Head of caudate nucleus (tissue), 42 donors: ENCODE data around the gene WIZ.

ENCODE experiments used
- DNase-seq, 42 donors: peaks; one replicate each; pipeline versions ENCODE4 v3.0.0 to v3.0.0-alpha.2; 2020 to 2021; ENCODE audit warnings: mixed read lengths in 7 of 42
- intact Hi-C: fragments of 100-400 bp; cut with DNase I; formaldehyde crosslinking; loops from one replicate; pipeline ENCODE4 v1.15.0; 2022

WIZ gene

DNA sequence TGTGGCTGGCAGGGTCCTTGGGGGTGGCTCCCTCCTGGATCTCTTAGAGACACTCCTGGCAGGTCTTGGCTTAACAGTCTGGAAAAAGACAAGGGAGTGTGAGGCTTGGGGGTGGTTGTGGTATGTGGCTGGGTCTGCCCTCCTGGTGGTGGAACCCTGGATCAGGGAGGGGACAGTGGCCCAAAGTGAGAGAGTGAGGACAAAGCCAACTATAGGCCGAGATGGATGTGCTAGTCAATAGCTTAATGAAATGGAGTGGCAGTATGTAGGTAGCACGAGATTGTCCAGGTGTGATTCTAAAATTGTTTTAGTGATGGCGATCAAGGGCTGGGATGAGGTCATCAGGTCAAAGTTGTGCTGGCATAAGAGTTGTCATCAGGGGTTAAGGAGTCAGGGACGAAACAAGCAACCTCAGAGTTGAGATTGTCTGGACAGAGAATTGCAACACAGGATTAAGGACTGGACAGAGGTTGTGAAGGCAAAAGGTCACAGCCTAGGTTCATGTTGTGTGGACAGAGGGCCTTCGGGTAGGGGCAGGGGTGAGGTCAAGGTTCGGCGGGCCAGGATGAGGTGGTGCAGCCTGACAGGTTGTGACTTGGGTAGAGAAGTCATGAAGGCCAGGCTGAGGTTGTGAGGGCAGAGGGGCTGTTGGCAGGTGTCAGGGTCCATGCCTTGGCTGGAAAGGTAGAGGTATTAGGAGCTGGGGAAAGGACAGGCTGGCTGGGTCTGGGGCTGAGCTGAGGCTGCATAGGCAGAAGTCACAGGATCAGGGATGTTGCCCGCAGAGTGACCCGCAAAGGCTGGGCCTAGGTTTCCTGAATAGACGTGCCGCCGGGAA is 19.1 kb upstream of the WIZ start:
- intact Hi-C loops = no loop called here
- DNase-seq = peak in 1 of 42 donors; percentile 10

DNA sequence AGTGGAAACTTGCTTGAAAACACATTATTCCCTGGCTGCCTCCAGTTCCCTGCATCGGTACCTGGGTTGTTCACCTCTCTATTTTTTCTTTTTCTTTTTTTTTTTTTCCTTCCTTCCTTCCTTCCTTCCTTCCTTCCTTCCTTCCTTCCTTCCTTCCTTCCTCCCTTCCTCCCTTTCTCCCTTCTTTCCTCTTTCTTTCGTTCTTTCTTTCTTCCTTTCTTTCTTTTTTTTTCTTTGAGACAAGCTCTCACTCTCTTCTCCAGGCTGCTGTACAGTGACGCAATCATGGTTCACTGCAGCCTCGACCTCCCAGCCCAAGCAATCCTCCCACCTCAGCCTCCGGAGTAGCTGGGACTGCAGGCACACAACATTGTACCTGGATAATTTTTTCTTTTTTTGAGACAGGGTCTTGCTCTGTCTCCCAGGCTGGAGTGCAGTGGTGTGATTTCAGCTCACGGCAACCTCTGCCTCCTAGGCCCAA is 18.0 kb upstream of the WIZ start:
- no peak for DNase-seq
- intact Hi-C loops = no loop called here

DNA sequence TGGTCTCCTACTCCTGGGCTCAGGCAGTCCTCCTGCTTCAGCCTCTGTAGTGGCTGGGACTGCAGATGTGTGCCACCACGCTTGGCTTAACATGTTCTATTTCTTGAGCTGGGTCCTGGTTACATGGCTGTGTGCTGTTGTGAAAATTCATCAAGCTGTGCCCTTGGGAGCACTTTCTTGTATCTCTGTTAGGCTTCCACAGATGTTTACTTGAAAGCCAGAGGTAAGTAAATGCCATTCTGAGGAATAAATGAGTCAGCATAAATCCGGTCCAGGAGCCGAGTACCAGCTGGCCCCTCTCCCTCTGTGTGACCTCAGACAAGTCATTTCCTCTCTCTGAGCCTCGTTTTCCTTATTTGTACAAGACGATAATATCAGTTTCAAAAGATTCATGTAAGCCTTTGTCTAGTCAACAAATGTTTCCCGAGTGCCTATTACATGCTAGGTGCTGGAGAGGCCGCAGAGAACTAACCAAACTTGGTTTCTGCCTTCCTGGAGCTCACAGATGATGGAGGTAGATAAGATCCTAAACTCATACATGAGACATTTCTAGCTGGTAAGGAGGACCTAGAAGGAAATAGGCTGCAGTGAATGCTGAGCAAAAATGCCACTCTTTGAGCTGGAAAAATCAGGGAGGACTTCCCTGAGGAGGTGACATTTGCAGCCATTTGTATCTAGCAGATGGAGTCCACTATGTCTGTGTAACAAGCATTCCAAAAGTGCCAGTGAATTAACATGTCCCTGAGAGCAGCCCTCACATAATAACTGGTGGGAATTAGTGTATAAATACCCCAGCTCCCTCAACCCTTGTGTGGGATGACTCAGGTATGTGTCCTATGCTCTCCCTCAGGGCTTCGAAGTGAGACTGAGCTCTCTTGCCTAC is 17.3 kb upstream of the WIZ start:
- intact Hi-C loops = no loop called here
- no peak for DNase-seq

DNA sequence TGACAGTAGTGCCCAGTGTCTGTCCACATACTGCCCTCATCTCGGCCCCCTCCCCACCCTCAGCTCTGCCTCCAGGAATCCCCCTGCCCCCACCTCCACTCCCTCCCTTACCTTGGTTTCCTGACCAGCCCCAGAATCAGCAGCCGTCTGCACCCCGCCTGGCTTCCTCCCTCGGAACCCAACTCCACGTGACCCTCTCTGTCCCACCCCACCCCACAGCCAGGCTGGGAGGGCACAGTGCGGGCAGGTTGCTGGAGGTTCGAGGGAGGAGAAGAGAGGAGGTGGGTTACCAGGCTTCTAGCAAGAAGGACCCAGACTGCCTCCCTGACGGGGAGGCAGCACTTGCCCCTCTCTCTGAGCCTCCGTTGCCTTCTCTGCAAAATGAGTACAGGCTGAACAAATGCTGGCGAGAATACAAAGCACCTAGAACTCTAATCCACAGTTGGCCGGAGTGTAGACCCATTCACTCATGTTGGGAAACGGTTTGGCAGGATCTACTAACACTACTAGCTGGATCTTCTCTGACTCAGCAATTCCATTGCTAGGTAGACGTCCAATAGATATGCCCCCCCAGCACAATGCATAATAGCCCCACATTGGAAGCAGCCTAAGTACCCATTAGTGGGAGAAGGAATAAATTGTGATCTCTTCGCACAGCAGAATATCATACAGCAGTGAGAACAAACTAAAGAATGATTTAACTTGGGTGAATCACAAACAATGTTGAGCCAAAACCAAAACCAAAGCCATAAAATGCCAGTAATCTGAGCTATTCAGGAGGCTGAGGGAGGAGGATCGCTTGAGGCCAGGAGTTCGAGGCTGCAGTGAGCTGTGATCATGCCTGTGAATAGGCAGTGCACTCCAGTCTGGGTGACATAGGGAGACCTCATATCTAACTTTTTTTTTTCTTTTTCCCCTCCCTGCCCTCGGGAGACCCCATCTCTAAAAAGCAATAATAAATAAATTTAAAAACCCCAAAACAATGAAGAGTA is 14.9 kb upstream of the WIZ start, which contains the start of gene RASAL3:
TSS of gene RASAL3 (minus strand) at position 151 of the 992 bp plus-strand sequence. CDS start 186 bp downstream, outside the sequence.
- intact Hi-C loops = no loop called here
- peak in 9 of 42 donors; percentile 21 to 46 (median 31) for DNase-seq

DNA sequence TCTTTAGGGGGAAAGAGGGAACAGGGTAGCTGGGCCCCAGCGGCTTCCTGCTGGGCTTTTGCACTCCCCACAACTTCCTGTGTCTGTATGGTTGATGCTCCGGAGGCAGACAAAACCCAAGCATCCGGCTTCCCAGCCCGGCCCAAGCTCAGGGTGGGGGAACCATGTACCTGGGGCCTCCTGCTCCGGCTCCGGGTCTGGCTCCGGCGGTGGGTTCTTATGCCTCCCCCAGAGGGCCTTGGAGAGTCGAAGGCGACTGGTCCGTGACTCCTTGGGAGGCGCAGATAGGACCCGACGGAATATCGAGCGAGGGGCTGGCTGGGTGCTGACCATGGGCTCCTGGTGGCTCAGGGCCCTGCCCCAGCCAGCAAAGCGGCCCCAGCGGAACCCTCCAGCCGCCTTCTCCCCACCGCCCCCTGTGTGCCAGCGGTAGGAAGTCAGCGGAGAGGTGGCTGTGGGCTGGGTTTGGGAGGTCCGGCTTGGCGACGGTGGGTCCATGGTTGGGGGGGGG is 14.2 kb upstream of the WIZ start:
- intact Hi-C loops = no loop called here
- peak in 8 of 42 donors; percentile 13 to 46 (median 22) for DNase-seq

DNA sequence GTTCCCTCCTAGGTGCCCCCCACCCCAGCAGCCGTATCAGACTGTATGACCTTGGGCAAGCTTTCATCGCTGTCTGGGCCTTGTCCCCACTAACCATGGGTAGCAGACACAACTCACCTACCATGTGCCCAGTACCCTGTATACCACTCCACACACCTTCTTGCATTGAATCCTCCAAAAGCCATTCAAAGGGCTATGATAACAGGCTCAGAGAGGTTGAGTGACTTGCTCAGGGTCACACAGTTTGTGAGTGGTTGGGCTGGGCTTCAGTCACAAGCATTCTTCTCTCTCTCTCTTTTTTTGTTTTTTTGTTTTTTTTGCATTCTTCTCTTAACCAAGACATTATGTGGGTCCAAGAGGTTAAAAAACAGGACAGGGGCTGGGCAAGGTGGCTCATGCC is 11.9 kb upstream of the WIZ start:
- DNase-seq = no peak
- intact Hi-C loops = no loop called here

DNA sequence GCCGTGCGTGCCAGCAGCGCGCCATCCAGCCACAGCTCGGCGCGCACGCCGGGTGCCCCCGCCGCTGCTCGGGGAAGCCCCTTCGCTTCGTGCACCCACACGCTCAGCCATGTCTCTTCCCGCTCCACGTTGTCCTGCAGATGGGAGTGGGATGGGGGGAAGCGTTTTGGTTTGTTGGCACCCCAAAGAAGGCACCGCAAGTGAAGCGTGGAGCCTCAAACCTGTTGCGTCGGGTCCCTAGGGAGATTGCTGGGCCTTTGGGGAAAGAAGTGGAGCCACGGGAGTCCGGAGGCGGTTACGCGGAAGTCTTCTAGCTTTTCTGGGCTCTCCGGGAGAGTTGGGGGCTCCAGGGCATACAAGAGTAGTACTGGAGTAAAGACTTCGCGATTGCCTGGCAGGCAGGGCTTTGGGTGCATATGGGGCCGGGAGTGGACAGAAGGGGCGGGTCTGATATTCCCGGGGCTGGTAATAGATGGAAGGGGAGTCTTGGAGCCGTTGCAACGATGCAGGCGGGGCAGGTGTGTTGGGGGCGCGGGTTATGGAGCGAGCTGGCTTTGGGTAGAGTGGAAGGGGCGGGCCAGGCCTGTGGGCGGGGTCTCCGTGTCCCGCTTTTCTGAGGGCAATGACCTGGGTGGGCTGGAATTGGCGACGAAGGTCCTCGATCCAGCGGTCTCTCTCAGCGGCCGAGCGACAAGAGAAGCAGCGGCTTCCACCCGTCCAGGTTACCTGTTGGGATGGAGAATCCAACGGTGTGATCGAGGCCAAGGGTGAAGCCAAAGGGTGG is 8.1 kb upstream of the WIZ start:
- DNase-seq = no peak
- intact Hi-C loops = no loop called here

DNA sequence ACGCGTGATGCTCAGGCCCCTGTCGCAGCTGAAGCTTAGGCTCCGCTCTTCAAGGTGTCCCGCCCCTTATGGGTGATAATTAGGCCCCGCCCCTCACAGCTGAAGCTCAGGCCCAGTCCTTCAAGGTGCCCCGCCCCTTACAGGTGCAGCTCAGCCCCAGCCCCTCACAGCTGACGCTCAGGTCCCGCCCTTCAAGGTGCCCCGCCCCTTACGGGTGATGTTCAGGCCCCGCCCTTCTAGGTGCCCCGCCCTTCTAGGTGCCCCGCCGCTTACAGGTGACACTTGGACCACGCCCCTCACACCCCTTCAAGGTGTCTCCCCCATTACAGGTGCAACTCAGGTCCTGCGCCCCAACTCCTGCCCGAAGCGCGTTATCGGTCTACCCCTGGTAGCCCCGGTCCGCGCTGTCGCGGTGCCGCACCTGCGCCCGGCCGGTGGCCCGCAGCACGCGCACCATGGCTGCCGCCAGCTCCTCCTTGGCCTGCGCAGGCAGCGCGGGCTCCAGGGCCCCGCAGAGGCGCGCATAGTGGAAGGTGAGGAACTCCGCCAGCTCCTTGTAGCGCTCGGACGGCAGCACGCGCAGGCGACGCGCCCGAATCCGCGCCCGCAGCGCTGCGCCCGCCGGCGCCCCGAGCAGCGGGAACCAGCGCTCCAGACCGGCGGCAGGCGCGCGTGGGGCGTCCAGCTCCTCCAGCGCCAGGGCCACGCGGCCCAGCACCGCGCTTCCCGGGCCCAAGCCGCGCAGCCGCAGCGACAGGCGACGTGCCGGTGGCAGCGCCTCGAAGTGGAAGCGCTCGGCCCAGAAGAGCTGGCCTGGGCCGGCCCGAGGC is 7.3 kb upstream of the WIZ start:
- peak in 1 of 42 donors; percentile 22 for DNase-seq
- intact Hi-C loops = no loop called here

DNA sequence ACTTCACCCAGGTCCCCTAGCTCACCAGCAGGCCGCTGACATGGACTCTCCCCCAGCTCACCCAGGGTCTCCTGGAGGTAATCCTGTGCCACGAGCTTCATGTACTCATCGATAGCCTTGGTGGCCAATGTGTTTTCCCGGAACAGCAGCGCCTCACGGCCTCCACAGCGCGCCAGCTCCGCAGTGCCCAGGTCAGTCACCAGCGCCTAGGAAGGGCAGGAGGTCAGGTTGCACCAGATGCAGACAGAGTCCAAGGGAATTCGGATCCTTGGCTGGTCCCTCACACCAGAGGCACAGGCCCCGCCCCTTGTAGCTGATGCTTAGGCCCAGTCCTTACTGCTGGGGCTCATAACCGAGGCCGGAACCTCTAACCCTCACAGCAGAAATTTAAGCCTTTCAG is 6.7 kb upstream of the WIZ start:
- no peak for DNase-seq
- intact Hi-C loops = no loop called here

DNA sequence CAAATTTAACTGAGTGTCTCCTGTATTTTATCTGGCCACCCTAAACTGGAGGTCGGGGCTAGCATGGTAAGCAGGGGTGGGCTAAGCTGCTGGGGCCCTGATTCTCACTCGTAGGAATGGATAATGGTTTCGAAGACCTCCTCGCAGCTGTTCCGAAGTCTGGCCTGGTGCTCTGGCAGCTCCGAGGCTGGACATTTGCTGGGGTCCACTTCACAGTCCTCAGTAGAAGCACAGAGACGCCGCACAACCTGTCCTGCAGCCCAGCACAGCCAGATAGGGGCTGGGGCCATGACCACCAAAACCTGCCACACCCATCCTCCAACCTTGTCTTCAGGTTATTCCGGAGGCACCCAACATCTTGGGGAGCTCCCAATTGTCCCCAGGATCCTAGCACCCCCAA is 6.2 kb upstream of the WIZ start:
- intact Hi-C loops = no loop called here

DNA sequence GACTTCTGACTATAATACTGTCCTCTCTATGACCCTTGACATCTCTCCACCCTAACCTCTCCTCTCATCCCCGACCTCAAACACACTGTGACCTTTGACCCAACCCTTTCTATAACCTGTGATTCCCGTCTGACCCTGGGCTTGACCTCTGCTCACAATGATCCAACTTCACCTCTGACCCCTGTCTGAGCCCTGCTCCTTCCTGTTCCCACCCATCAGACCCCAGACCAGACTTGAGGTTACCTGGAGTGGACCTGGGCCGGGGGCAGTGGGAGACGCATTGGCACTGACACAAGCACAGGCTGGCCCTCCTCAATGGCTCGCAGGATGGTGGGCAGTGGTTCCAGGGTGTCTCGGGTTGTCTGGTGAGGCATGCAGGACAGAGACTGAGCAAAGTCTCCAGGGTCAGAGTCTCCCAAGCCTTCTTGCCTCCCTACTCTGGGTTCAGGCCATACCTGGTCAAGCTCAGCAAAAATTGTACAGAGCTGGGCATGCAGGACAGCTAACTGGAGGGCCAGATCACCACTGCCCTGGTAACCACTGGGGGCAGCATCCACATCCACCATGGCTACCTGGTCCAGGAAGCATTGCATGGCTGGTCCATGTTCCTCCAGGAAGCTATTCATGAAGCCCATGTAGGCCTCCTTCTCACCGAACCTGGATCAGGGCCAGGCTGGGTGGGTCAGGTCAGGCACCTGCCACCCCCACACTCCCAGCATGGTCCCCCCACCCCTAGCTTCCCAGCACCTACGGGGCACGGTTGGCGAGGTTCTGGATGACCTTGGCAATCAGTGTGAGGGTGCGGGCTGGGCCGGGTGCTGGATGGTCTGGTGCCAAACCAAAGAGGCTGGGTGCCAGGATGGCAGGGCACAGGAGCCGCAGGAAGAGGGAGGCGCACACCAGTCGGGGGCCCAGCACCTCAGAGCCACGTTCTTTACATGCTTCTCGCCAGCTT is 4.4 kb upstream of the WIZ start:
- intact Hi-C loops = no loop called here
- no peak for DNase-seq

More for the DNA sequence above, 6.2 kb upstream of the WIZ start:
- DNase-seq = no peak

DNA sequence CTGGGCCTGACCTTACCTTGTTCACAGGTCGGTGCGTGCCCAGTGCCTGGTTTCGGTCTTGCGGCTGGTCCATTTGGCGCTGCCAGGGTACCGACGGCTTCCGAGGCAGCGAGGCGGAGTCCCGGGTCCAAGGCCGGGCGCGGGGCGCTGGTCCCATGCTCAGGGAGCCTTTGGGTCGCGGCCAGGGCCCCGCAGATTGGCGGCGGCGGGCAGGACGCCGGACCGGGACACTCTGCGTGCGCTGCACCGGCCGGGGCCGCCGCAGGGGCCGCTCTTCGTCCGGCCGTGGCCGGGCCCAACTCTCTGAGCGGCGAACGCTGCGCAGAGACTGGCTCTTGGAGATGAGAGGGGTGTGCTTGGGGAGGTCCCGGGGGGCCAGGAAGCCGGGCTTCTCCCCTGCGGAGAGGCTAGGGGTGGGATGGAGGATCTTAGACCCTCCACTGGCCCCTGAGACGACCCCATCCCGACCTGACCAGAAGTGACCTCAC is 3.4 kb upstream of the WIZ start:
- DNase-seq = no peak
- intact Hi-C loops = no loop called here

DNA sequence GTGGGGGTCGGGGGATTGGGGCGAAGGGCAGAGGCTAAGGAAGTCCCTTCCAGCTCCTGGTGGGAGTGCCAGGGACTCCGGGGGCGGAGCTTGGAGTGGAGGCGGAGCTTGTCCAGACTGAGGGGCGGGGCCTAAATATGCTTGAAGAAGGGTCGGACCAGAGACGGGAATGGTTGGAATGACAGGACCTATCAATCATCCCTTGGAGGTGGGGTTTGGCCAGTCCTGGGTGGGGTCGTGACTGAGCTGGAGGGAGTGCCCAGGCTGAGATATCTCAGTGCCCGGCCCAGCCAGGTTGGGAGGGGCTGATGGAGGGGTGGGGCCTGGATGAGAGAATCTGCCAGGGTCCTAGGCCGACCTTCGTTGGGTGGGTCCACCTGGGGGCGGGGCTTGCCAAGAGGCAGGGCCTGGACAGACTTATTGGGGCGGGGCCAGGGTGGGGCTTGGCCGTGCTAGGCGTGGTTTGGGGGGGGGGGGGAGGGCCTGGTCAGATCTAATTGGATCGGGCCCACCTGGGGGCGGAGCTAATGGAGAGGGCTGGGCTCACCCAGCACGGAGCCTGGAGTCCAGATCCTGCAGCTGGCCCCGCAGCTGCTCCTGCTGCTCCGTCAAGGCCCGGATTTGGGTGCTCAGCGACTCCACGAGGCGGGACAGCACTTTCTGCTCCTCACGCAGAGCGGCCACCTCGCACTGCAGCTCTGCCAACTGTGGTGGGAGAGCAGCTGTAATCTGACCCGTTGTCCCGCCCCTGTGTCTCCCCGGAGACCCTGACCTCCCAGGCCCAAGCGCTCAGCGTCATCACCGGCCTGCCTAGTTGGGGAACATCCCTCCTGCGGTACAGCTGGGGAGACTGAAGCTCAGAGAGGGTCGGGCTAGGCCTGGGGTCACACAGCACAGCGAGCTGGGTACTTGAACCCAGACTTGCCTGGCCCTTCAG is 2.6 kb upstream of the WIZ start:
- intact Hi-C loops = no loop called here
- peak in 36 of 42 donors; percentile 13 to 74 (median 44) for DNase-seq

DNA sequence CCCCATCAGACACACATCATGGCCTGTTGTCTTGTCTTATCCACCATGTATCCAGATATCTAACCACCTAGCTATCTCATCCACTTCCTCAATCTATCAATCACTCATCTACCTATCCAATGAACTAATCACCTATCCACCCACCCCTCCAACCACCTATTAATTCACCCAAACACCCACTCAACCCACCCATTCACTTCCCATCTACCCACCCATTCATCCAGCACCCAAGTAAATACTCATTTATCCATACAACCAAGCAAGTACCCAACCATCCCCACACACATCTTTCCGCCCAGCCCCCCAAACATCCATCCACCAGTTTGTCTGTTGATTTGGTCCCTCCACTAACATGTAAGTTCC is 753 bp upstream of the WIZ start:
- DNase-seq = no peak
- intact Hi-C loops = no loop called here
